SU-DHL-6 (cell line): ENCODE results near the gene OR13C3.

ENCODE experiments used
- CTCF ChIP-seq: fragments of 200-600 bp; sonication (generic); IDR thresholded peaks from one replicate; pipeline ENCODE4 v1.5.1; 2017; ENCODE audit warnings: antibody characterized with exemption, mild to moderate bottlenecking, low read length, moderate library complexity; ENCODE audit not compliant: insufficient read depth, poor library complexity, severe bottlenecking
- EZH2phosphoT487 ChIP-seq: fragments of 200-600 bp; sonication (generic), shearing (Covaris generic); conservative IDR thresholded peaks from 2 replicates; pipeline ENCODE4 v1.6.1; 2018; ENCODE audit warnings: mild to moderate bottlenecking, antibody characterized with exemption, low read length, moderate library complexity, mixed read lengths

GRCh38 chr9:104555521-104555920 lies 18.9 kb upstream of the OR13C3 start:
- TF ChIP-seq CTCF (no peak), EZH2phosphoT487 (no peak)
